ENCODE measurements around the gene UBAP1.
"Not testable (repeated sequence)": the region's sequence is repeated elsewhere in the genome, so short reads cannot be mapped to it uniquely, and the experiment has no call there.

Gene UBAP1

GRCh38 chr9:34226144-34226760 is 47.4 kb downstream of the UBAP1 start:
- not testable (repeated sequence) for DNase-seq

- no peak for DNase-seq
Observed at GRCh38 chr9:34227445-34227844, 48.6 kb downstream of the UBAP1 start.

- DNase-seq: no peak
Observed at GRCh38 chr9:34230556-34230955, 51.7 kb downstream of the UBAP1 start.

- no peak for DNase-seq
Observed at GRCh38 chr9:34232201-34232600, 53.4 kb downstream of the UBAP1 start.

GRCh38 chr9:34233672-34234071 is 54.8 kb downstream of the UBAP1 start:
- DNase-seq: no peak

GRCh38 chr9:34237836-34238235 is 59.0 kb downstream of the UBAP1 start:
- DNase-seq: no peak

GRCh38 chr9:34240006-34240405 is 61.2 kb downstream of the UBAP1 start:
- DNase-seq: no peak

- no peak for DNase-seq
Observed at GRCh38 chr9:34242830-34243229, 64.0 kb downstream of the UBAP1 start.

- not testable (repeated sequence) for DNase-seq
Observed at GRCh38 chr9:34245212-34245611, 66.4 kb downstream of the UBAP1 start.

- DNase-seq: no peak
Observed at GRCh38 chr9:34246453-34246852, 67.6 kb downstream of the UBAP1 start.

- DNase-seq: not testable (repeated sequence)
Observed at GRCh38 chr9:34247782-34248181, 68.9 kb downstream of the UBAP1 start.

- DNase-seq: no peak
Observed at GRCh38 chr9:34249274-34249673, 70.4 kb downstream of the UBAP1 start.

GRCh38 chr9:34250721-34251120 is 71.9 kb downstream of the UBAP1 start:
- DNase-seq: no peak

- no peak for DNase-seq
Observed at GRCh38 chr9:34252016-34252415, 73.2 kb downstream of the UBAP1 start.

GRCh38 chr9:34252670-34253459 is 74.0 kb downstream of the UBAP1 start:
- DNase-seq: no peak

GRCh38 chr9:34253460-34253837 is 74.6 kb downstream of the UBAP1 start:
- DNase-seq: no peak

GRCh38 chr9:34254141-34254913 is 75.5 kb downstream of the UBAP1 start:
- DNase-seq: no peak

GRCh38 chr9:34254966-34255825 is 76.4 kb downstream of the UBAP1 start:
- DNase-seq: no peak

GRCh38 chr9:34256104-34256503 is 77.3 kb downstream of the UBAP1 start:
- no peak for DNase-seq

- DNase-seq: no peak
Observed at GRCh38 chr9:34256987-34257585, 78.2 kb downstream of the UBAP1 start.

GRCh38 chr9:34259315-34259714 is 80.5 kb downstream of the UBAP1 start:
- DNase-seq: no peak

- no peak for DNase-seq
Observed at GRCh38 chr9:34262971-34263370, 84.1 kb downstream of the UBAP1 start.

Measured in cortex of kidney (tissue), 1 donor.